Measurements from ENCODE around the gene ABCC2.
"Not testable (repeated sequence)": the region's sequence is repeated elsewhere in the genome, so short reads cannot be mapped to it uniquely, and the experiment has no call there.

ABCC2 gene

DNA sequence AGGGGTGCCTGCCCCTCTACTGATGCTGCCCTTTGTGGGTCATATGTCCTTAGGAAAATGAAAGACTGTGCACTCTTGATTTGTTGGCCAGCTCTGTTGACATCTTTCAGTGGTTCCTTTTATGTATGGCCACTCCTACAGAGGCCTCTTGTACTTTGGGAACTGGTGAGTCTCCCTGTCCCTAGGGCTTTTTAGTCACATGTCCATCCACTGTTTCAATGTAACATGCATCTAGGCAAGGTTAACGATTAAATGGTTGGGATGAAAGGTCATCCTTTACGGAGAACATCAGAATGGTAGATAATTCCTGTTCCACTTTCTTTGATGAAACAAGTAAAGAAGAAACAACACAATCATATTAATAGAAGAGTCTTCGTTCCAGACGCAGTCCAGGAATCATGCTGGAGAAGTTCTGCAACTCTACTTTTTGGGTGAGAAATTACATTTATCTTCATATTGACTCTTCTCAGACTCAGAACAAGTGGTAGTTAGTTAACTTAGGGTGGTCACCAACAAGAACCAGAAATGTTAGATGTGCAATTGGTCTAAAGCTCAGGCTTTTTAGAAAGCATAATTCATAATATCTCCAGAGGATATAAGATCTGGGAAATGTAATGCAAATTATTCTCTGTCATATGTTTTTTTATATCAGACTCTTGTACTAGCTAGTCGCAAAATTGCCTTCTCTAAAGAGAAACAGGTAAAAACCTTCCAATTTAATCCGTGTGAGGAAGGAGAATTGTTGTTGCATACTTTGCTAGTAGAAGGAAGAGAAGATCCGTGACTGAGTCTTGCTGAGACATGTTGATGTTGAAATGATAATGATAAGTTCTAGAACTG is at the start of gene ABCC2:
TSS of gene ABCC2 (plus strand) at position 194 of the 840 bp plus-strand sequence. CDS start at position 399, 205 bp downstream.
- no peak for DNase-seq

- DNase-seq = no peak
Observed at GRCh38 chr10:99733366-99733765, 49.1 kb upstream of the ABCC2 start.

DNA sequence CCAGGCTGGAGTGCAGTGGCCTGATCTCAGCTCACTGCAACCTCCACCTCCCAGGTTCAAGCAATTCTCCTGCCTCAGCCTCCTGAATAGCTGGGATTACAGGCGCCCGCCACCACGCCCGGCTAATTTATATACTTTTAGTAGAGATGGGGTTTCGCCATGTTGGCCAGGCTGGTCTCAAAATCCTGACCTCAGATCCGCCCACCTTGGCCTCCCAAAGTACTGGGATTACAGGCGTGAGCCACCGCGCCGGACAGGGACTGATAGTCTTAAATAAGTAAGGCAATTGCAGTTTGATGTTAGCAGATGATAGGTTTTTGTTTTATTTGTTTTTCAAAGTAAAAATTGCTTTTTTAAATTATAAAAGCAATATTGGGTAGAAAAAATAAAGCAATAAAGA is 48.3 kb upstream of the ABCC2 start:
- not testable (repeated sequence) for DNase-seq

DNA sequence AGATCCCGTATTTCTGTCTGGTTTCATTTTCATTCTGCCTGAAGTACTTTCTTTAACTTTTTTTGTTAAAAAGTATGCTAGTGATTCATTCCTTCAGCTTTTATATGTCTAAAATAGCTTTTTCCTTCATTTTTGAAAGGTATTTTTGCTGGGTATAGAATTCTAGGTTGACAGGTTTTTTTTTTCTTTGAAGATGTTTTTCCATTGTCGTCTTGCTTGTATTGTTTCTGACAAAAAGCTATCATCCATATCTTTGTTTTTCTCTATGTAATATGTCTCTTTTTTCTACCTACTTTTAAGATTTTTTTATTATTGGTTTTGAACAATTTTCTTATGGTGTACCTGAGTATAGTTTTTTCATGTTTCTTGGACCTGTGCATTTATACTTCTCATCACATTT is 42.2 kb upstream of the ABCC2 start:
- no peak for DNase-seq

DNA sequence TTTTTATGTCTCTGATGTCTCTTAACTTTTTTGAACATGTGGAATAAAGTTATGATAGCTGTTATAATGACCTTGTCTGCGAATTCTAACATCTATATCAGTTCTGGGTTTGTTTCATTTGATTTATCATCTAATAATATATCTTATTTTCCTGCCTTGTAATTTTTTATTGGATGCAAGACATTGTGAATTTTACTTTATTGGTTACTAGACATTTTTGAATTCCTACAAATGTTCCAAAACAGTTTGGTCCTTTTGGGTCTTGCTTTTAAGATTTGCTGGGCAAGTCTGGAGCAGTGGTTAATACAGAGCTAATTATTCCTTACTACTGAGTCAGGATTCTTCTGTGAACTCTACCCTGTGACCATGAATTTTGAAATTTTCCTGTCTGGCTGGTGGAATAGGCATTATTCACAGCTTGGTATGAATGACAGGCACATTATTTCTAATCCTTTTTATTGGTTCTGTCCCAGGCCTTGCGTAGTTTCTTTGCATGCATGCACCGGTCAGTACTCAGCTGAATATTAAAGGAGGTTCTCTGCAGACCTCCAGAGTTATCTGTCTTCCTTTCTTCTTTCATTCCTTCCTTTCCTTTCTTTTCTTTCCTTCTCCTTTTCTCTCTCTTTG is 41.4 kb upstream of the ABCC2 start:
- DNase-seq = no peak

- DNase-seq = no peak
Observed at GRCh38 chr10:99742254-99742653, 40.2 kb upstream of the ABCC2 start.

DNA sequence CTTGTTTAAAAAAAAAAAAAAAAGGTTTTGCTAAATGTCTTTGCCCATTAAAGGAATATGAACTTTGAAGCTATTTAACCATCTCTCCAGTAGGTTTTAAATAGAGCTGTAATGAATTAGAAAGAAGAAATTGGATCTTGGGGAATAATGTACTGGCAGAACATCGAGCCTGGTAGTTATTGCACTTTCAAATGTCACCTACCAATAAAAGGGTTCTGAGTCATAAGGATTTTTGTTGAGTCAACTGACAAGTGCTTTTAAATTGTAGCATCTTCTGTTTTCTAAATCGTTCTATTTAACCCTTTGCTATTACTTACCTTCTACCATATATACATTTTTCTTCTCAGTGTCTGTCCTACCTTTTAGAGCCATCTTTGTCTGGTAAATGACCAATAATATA is 39.7 kb upstream of the ABCC2 start:
- DNase-seq = no peak

DNA sequence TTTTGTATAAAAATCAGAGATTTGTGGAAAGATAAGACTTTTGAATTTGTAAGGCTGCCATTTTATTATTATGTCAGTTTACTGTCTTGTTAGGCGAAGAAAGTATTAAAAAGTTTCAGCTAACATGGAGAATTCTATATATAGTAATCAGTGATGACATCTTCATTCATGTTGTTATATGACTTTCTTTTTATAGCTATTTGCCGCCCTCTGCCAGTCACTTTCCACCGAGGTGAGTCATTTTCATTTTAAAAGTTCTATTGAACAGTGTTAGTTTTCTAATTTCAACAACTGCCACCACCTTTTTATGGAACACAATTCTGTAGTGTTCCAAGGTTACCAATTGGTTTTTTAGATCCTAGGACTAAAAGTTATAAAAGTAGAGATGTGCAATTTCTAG is 38.6 kb upstream of the ABCC2 start:
- no peak for DNase-seq

DNA sequence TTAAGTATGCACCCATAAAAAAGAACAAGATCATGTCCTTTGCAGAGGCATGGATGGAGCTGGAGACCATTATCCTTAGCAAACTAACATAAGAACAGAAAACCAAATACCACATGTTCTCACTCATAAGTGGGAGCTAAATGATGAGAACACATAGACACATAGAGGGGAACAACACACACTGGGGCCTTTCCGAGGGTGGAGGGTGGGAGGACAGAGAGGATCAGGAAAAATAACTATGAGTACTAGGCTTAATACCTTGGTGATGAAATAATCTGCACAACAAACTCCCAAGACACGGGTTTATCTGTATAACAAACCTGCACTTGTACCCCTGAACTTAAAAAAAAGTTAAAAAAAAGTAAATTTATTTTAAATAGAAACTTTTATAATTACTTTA is 36.3 kb upstream of the ABCC2 start:
- DNase-seq = not testable (repeated sequence)

DNA sequence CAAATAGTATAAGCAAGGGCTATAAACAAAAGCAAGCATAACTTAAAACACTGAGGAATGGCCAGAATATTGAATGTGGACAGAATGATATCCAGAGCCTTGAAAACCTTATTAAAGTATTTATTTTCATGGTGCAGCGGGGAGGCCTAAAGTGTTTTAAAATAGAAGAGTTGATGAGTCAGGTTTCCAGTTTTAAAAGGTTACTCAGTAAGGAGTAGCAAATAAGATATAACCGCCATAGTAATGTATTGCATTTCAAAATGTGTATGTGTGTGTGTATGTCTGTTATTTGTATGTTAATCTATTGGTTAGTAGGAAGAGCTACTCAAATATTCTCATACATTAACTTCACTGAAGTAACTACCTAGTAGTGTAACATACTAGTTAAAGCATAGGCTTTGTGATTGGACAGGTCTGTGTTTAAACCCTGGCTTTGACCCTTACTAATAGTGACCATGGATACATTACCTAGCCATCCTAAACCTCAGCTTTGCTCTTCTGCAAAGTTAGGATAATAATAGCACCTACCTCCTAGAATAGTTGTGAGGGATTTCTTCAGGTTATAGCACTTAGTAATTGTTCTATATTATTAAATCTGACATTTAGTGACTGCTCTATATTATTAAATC is 33.5 kb upstream of the ABCC2 start:
- DNase-seq = no peak

DNA sequence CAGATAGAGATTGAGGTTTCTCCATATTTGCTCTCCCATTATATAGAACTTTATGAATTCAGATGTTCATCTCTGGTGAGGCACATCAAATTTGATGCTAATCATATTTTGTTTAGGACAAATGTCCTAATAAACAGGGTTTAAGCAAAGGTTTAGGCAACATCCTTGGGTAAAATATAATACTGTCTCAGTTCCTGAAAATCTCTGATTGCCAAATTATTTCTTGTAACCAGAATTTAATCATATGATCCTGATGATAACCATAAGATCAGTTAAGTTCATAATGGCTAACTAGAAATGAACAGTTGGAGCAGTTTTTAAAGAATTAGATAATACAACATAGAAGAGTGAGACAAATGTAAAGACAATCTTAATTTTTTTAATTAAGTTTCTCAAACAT is 31.8 kb upstream of the ABCC2 start:
- no peak for DNase-seq

- DNase-seq = no peak
Observed at GRCh38 chr10:99754670-99755069, 27.8 kb upstream of the ABCC2 start.

DNA sequence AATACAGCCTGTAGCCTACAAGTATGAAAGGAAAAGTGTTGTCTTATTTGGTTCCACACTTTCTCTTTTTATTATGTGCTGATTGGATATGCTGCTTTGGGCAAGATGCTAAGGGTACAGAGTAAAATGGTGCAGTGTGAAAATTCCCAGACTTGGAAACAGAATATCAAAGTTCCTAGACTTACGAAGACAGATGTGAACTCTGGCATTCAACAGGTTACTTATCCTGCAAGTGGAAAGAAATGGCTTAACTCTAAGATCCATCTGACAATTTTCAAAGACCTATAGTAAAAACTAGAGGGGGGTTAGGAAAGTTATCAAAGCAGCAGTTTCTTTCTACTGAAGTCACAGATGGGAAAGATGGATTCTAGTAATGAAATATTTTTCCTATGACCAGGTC is 26.3 kb upstream of the ABCC2 start:
- DNase-seq = no peak

DNA sequence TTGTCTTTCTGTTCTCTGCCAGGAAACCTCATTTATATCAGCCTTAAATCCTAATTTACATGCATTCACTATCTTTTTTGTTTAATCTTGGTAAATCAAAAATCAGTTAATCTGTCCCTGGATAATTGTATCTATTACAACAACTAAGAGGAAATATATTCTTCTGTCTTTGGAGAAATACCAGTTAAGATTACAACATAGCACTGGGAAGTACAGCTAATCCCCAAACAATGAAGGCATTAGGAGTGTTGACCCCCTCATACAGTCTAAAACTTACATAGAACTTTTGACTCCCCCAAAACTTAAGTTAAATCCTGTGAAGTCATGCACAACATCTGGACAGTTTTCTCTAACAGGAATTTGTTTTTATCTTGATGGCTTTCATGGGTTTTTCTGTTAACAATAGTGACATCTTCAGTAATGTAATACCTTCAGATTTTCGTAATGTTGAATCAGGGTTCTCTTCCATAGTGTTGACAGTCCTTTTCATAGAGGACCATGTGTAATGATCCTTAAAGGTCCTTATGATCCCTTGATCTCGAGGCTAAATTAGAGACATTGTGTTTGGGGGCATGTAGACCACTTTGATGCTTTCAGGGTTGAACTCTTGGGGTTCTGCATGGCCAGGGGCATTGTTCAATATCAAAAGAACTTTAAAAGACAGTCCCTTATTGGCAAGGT is 24.1 kb upstream of the ABCC2 start:
- no peak for DNase-seq

DNA sequence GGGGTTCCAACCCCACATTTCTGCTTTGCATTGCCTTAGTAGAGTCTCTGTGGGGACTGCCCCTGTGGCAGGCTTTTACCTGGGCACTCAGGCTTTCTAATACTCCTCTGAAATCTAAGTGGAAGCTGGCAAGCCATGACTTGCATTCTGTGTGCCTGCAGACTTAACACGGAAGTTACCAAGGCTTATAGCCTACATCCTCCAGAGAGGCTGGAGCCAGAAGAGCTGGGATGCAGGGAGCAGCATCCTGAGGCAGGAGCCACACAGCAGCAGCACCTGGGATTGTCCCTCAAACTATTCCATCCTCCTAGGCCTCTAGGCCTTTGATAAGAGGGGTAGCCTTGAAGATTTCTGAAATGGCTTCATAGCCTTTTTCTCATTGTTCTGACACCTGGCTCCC is 22.1 kb upstream of the ABCC2 start:
- no peak for DNase-seq

- DNase-seq = no peak
Observed at GRCh38 chr10:99761365-99761764, 21.1 kb upstream of the ABCC2 start.

DNA sequence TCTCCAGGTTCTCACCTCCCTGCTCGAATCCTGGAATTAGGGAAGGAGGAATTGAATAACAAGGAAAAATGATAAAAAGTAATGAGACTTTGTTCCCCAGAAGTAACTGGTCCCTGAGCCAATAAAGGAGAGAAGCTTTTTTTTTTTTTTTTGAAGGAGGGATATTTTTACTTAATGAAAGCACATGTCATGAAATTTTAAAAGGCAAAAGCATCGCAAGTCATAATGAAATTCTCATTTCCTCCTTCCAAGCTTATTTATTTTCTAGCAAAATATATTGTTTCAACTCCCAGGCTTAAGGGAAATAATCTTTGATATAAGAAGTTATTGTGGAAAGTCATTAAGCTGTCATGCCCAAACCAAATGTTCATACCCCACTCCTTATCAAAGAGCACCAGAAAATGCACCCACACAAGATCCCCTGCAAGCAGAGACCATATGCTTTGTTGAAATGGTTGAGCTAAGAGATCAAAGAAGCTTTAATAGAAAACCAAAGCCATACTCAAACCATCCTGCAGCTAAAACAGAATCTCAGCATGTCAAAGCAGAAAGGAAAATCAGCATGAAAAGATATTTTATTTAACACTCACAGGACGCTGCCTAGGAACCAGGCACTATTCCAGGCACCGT is 16.7 kb upstream of the ABCC2 start:
- DNase-seq = no peak

DNA sequence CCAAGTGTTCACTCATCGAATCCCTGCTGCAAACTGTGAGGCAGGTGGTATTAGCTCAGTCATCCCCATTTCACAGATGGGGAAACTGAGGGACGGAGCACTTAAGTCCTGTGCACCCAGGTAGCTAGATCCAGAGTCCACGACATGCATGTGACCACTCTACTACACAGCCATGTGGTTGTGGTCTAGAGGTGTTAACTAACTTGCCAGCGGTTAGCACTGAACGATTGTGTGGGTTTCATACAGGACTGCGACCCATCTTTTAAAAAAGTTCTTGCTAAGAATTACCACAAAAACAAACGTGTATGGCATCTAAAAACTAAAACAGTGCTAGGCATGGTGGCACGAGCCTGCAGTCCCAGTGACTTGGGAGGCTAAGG is 16.1 kb upstream of the ABCC2 start:
- DNase-seq = no peak

GRCh38 chr10:99767901-99768300 is 14.5 kb upstream of the ABCC2 start:
- no peak for DNase-seq

DNA sequence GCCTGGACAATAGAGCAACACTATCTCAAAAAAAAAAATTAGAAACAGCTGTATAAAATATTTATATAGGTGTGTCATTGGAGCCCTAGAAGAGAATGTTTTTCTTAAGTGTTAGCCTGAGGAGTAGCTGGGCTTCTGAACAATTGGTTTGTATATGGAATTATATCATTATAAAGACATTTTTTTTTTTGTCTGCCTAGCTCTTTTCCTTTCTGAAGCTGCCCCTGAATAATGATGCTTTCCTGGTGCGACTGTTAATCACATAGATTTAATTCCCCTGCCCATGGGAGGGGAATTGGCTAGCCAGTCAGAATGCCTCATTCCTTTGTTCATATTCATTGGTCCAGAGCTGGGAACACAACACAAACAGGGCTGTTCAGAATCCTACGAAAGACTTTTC is 13.9 kb upstream of the ABCC2 start:
- DNase-seq = no peak

- DNase-seq = no peak
Observed at GRCh38 chr10:99769706-99770105, 12.7 kb upstream of the ABCC2 start.

DNA sequence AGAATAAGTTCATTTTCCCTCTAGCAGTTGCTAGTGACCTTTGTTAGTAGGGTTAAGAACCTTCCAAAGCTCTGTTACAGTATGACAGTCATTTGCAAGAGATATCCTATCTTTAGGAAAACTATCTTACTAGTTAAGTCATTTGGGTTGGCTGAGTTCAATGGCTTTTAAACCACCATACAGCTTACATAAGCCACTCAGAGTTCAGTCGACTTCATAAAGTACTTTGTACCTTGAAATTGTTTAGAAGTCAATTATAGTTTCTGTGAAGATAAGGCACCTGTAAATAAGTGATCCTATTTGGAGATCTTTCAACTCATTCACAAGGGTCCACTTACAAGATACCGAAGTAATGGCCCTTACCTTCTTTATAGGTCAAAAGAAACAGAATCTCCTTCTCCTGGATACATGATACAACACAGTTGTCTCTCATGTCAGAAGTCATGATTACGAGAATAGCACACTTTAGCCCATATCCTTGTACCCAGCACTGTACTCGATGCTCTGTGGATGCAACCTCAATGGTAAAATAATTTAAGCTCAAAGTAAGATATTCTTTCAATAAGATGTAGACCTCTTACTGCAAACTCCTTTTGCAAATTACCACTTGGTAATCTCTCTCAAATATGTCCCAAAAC is 11.9 kb upstream of the ABCC2 start:
- no peak for DNase-seq

- DNase-seq = no peak
Observed at GRCh38 chr10:99775850-99776249, 6.6 kb upstream of the ABCC2 start.
